GM23338 (cell line): Measurements from ENCODE around the gene IMPACT. TPM values are rescaled to one million over a fixed set of nuclear protein-coding genes. Genes with fewer than 3 reads are reported as not detected.

ENCODE experiments used
- ATAC-seq: fragments of 200-7000 bp; cut with Tn5 transposase; 3 replicates; pipeline ENCODE4 v1.9.1; 2020
- DNase-seq: peaks from one replicate; pipeline ENCODE4 v3.0.0-alpha.2; 2015; ENCODE audit warnings: low spot score
- H2AFZ ChIP-seq: fragments of 200-600 bp; sonication (generic); 2 replicates; pipeline ENCODE4 v1.8.0; 2016; ENCODE audit warnings: antibody characterized with exemption, mild to moderate bottlenecking, moderate library complexity
- H3F3A ChIP-seq: fragments of 200-600 bp; sonication (generic); replicated peaks from 2 replicates; pipeline ENCODE4 v1.8.0; 2017; ENCODE audit warnings: antibody characterized with exemption, mixed run types, low read depth
- H3K27ac ChIP-seq: fragments of 200-600 bp; sonication (generic); 2 replicates; pipeline ENCODE4 v1.6.1; 2016; ENCODE audit warnings: low read depth
- H3K27me3 ChIP-seq: fragments of 200-600 bp; sonication (generic); 2 replicates; pipeline ENCODE4 v1.8.0; 2016; ENCODE audit warnings: mild to moderate bottlenecking, mixed run types, moderate library complexity; ENCODE audit not compliant: insufficient read depth
- H3K36me3 ChIP-seq: fragments of 200-600 bp; sonication (generic); 2 replicates; pipeline ENCODE4 v1.8.0; 2016; ENCODE audit warnings: mild to moderate bottlenecking; ENCODE audit not compliant: insufficient read depth
- H3K4me1 ChIP-seq: fragments of 200-600 bp; sonication (generic); 2 replicates; pipeline ENCODE4 v1.8.0; 2016; ENCODE audit warnings: mild to moderate bottlenecking, moderate library complexity; ENCODE audit not compliant: insufficient read depth
- H3K4me2 ChIP-seq: fragments of 200-600 bp; sonication (generic); 2 replicates; pipeline ENCODE4 v1.7.1; 2017; ENCODE audit warnings: mixed run types
- H3K4me3 ChIP-seq: fragments of 200-600 bp; sonication (generic); 2 replicates; pipeline ENCODE4 v1.6.1; 2016; ENCODE audit warnings: mixed run types
- H3K79me2 ChIP-seq: fragments of 200-600 bp; sonication (generic); replicated peaks from 2 replicates; pipeline ENCODE4 v1.8.0; 2017; ENCODE audit warnings: mild to moderate bottlenecking; ENCODE audit not compliant: insufficient read depth
- H3K9me2 ChIP-seq: fragments of 200-600 bp; sonication (generic); 2 replicates; pipeline ENCODE4 v1.8.0; 2017; ENCODE audit not compliant: insufficient read depth
- H4K20me1 ChIP-seq: fragments of 200-600 bp; sonication (generic); replicated peaks from 2 replicates; pipeline ENCODE4 v1.8.0; 2017; ENCODE audit warnings: mild to moderate bottlenecking; ENCODE audit not compliant: insufficient read depth
- H3K27ac Mint-ChIP-seq: 2 replicates; pipeline ENCODE4 v1.8.0; 2020; ENCODE audit warnings: inconsistent platforms, mild to moderate bottlenecking, moderate library complexity, mixed read lengths
- H3K27me3 Mint-ChIP-seq: 3 replicates; pipeline ENCODE4 v1.8.0; 2022; ENCODE audit warnings: low read depth, mild to moderate bottlenecking, moderate library complexity, mixed read lengths, inconsistent platforms; ENCODE audit not compliant: insufficient read depth, poor library complexity
- H3K36me3 Mint-ChIP-seq: 3 replicates; pipeline ENCODE4 v1.8.0; 2021; ENCODE audit warnings: low read depth, mild to moderate bottlenecking, inconsistent platforms, moderate library complexity, mixed read lengths
- H3K4me1 Mint-ChIP-seq: 3 replicates; pipeline ENCODE4 v1.8.0; 2020; ENCODE audit warnings: mild to moderate bottlenecking, inconsistent platforms, mixed read lengths
- H3K4me3 Mint-ChIP-seq: 3 replicates; pipeline ENCODE4 v1.8.0; 2021; ENCODE audit warnings: moderate library complexity, mild to moderate bottlenecking, inconsistent platforms, mixed read lengths
- H3K9me3 Mint-ChIP-seq: 3 replicates; pipeline ENCODE4 v1.8.0; 2020; ENCODE audit warnings: moderate library complexity, mild to moderate bottlenecking, inconsistent platforms, mixed read lengths
- CREB1 ChIP-seq: fragments of 250-450 bp; sonication (Bioruptor Pico); IDR thresholded peaks from 2 replicates; pipeline ENCODE4 v1.5.0; 2020; ENCODE audit warnings: low read depth, mild to moderate bottlenecking, moderate library complexity
- CTCF ChIP-seq, 2 experiments: fragments of 200-600 bp in 1 of 2; sonication (generic) in 1 of 2; conservative IDR thresholded peaks; 2 replicates each; pipeline versions ENCODE4 v1.5.1 to v1.6.1; 2016 to 2017; ENCODE audit warnings: antibody characterized with exemption in 2 of 2, low read depth in 2 of 2, mild to moderate bottlenecking in 2 of 2, moderate library complexity in 1 of 2
- ETS1 ChIP-seq: IDR thresholded peaks from 2 replicates; pipeline ENCODE4 v1.6.1; 2016; ENCODE audit warnings: antibody characterized with exemption
- EZH2 ChIP-seq: fragments of 200-600 bp; sonication (generic); IDR thresholded peaks from one replicate; pipeline ENCODE4 v1.8.0; 2017; ENCODE audit warnings: antibody characterized with exemption, mild to moderate bottlenecking, low read depth; ENCODE audit not compliant: unreplicated experiment
- EZH2phosphoT487 ChIP-seq: fragments of 200-600 bp; sonication (generic); IDR thresholded peaks from one replicate; pipeline ENCODE4 v1.8.1; 2018; ENCODE audit warnings: antibody characterized with exemption; ENCODE audit not compliant: unreplicated experiment
- JUNB ChIP-seq: IDR thresholded peaks from one replicate; pipeline ENCODE4 v1.6.1; 2016; ENCODE audit warnings: antibody characterized with exemption; ENCODE audit not compliant: unreplicated experiment
- NANOG ChIP-seq: IDR thresholded peaks from 2 replicates; pipeline ENCODE4 v1.6.1; 2016; ENCODE audit warnings: antibody characterized with exemption, borderline replicate concordance
- POLR2AphosphoS5 ChIP-seq: IDR thresholded peaks from 2 replicates; pipeline ENCODE4 v1.6.1; 2016; ENCODE audit warnings: antibody characterized with exemption, low read depth
- STAT1 ChIP-seq: IDR thresholded peaks from one replicate; pipeline ENCODE4 v1.6.1; 2016; ENCODE audit warnings: antibody characterized with exemption; ENCODE audit not compliant: unreplicated experiment
- ZNF114 ChIP-seq: fragments of 250-450 bp; sonication (Bioruptor Pico); IDR thresholded peaks from 2 replicates; pipeline ENCODE4 v1.5.0; 2020; ENCODE audit warnings: mild to moderate bottlenecking, moderate library complexity
- ZNF331 ChIP-seq: fragments of 250-450 bp; sonication (Bioruptor Pico); IDR thresholded peaks from 2 replicates; pipeline ENCODE4 v1.5.0; 2020; ENCODE audit warnings: low read depth, mild to moderate bottlenecking, moderate library complexity
- ZNF462 ChIP-seq: fragments of 250-450 bp; sonication (Bioruptor Pico); IDR thresholded peaks from 2 replicates; pipeline ENCODE4 v1.5.0; 2020; ENCODE audit warnings: mild to moderate bottlenecking, moderate library complexity
- polyA plus RNA-seq: library from polyadenylated mRNA; unstranded; fragments of >200 nt; fragmentation: Nextera tagmentation; extraction: Ambion mirVana; gene quantifications from 2 replicates; pipeline ENCODE4 v1.2.1, GENCODE V29; 2016
- total RNA-seq: library from RNA; depleted of rRNA; stranded (reverse); fragments of >200 nt; shearing (Covaris generic); gene quantifications from 2 replicates; pipeline ENCODE4 v1.2.3, GENCODE V29; 2014

Gene IMPACT
- total and polyA plus RNA-seq, 2 experiments from 2014 or later, result 42.1 to 47.6 TPM

- TF ChIP-seq ETS1, result no peak
Measured at GRCh38 chr18:24500217-24500616, 73.7 kb downstream of the IMPACT start (continued).

GRCh38 chr18:24500766-24501165 is 74.3 kb downstream of the IMPACT start:
- H4K20me1 ChIP-seq, result no peaks in the 10 kb centered on the region
- H3K79me2 ChIP-seq, result no peaks in the 10 kb centered on the region
- no peaks in the 10 kb centered on the region for H3K36me3 ChIP-seq
- Mint-ChIP-seq H3K27ac (no peak overlapping the region), H3K36me3 (no peaks in the 10 kb centered on the region), H3K9me3 (no peaks in the 10 kb centered on the region; the same call in 2 of the 3 replicates), H3K4me3 (no peak overlapping the region), H3K4me1 (peaks cover 3% of the 10 kb centered on the region; the same call in 1 of the 3 replicates), H3K27me3 (no peaks in the 10 kb centered on the region)
- no peak for DNase-seq
- H2AFZ ChIP-seq, result peak overlapping the region; percentile 23; the same call in 1 of the 2 replicates
- H3K4me1 ChIP-seq, result no peaks in the 10 kb centered on the region
- H3K27ac ChIP-seq, result no peak overlapping the region
- ATAC-seq, result no peak
- no peaks in the 10 kb centered on the region for H3F3A ChIP-seq
- H3K27me3 ChIP-seq, result no peaks in the 10 kb centered on the region
- H3K4me3 ChIP-seq, result no peak overlapping the region
- no peak overlapping the region for H3K4me2 ChIP-seq
- no peaks in the 10 kb centered on the region for H3K9me2 ChIP-seq
- TF ChIP-seq EZH2, result no peak
- TF ChIP-seq EZH2phosphoT487, result no peak
- TF ChIP-seq ETS1, result no peak
- TF ChIP-seq ZNF114 (CRISPR knock-in tag), result no peak
- TF ChIP-seq CTCF (conservative IDR thresholded peaks at IDR 0.05; ENCODE audit: low read depth in 2 of 2), result no peak
- no peak for TF ChIP-seq NANOG
- TF ChIP-seq POLR2AphosphoS5, result no peak
- TF ChIP-seq JUNB, result no peak
- no peak for TF ChIP-seq ZNF462 (CRISPR knock-in tag)
- TF ChIP-seq CREB1 (CRISPR knock-in tag), result no peak
- no peak for TF ChIP-seq STAT1
- TF ChIP-seq ZNF331, result no peak
